Measurements from ENCODE around the gene DYNLRB1.
A peak's percentile ranks its signal among the peaks of the same experiment; 100 is the strongest.

Gene DYNLRB1

DNA sequence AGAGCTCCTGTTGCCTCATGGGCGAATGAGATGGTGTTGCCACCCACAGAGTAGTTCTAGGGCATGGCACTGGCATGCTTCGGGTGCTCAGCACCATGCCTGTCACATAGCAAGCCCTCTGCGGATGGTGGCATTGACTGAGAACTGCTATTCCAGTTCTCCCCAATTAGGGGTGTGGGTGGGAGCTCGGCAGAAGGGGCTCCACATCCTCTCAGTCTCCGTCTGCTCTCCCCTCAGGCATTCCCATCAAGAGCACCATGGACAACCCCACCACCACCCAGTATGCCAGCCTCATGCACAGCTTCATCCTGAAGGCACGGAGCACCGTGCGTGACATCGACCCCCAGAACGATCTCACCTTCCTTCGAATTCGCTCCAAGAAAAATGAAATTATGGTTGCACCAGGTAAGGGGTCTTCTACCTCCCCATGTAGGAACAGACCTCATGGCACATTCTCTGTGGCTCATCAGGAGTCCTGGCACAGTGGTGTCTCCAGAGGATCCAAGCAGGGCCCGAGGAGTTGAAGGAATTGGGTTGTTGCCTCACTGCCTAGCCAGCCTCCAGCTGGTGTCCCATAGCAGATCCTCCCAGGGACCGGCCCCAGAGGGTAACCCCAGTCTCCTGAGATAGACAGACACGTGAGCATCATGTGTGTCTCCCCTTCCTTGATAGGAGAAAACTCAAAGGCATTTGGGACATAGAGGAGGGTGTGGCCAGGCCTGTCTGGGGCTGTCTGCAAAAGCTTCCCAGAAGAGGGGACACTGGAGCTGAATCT, 18.4 kb downstream of the DYNLRB1 start:
- no peak for DNase-seq (ENCODE audit: low spot score)

DNA sequence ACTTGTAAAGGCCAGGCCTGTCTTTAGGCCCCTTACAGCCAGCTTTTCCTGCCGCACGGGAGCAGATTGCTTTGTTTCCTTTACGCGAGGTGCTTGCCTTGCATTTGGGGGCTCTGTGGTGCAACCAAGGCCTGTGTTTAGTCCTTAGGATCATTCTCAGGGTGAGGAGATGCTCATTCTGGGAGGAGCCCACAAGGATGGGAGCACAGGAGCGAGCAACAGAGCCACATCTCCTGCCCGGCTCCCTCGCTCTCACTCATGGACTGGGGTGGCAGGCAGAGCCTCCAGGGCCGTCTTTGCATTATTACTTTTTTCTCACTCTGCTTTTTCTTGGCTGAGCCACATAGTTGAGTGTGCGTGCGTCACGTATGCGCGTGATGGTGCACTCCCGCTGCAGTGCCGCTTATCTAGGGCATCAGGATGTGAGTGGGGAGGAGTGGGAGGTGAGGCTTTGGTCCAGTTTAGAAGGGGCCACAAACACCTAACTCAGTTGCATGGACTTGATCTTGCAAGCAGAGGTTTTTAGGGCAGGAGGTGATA, 19.1 kb downstream of the DYNLRB1 start:
- no peak for DNase-seq (ENCODE audit: low spot score)

DNA sequence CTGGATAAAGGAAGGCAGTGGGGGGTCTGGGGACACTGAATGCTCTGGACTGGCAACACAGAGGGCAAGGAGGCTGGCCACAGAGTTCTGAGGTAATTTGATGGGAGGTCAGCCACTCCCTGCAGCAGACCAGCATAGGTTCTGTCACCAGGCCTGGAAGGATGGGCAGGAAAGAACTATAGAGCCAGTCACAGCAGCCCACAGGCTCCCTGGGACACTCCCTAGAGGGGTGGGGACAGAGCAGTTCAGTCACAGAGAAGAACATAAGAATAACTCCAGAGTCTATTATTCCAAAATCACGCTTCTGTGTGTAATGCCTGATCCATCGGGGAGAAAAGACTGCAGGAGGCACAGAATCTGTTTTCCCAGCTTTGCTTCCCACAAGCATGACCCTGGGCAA, 19.6 kb downstream of the DYNLRB1 start:
- DNase-seq (ENCODE audit: low spot score), result no peak

- DNase-seq (ENCODE audit: low spot score), result peak; percentile 51
Observed at GRCh38 chr20:34536798-34537394, 20.7 kb downstream of the DYNLRB1 start.

- no peak for DNase-seq (ENCODE audit: low spot score)
Observed at GRCh38 chr20:34537651-34538050, 21.4 kb downstream of the DYNLRB1 start.

- peak; percentile 71 for DNase-seq (ENCODE audit: low spot score)
Observed at GRCh38 chr20:34538671-34539123, 22.5 kb downstream of the DYNLRB1 start.

- DNase-seq (ENCODE audit: low spot score), result no peak
Observed at GRCh38 chr20:34539756-34540155, 23.5 kb downstream of the DYNLRB1 start.

- DNase-seq (ENCODE audit: low spot score), result no peak
Observed at GRCh38 chr20:34540596-34541263, 24.5 kb downstream of the DYNLRB1 start.

GRCh38 chr20:34541264-34541901, 25.2 kb downstream of the DYNLRB1 start:
- no peak for DNase-seq (ENCODE audit: low spot score)

GRCh38 chr20:34541917-34542316, 25.7 kb downstream of the DYNLRB1 start:
- DNase-seq (ENCODE audit: low spot score), result no peak

DNA sequence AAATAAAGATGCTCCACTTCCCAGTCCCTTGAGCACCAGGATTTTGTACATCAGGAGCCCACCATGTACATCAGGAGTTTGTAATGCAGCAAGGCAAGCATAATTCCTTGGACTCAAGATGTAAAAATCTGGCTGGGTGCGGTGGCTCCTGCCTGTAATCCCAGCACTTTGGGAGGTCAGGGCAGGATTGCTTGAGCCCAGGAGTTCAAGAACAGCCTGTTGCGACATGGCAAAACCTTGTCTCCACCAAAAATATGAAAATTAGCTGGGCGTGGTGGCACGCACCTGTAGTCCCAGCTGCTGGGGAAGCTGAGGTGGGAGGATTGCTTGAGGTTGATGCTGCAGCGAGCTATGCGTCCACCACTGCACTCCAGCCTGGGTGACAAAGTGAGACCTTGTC, 26.2 kb downstream of the DYNLRB1 start:
- no peak for DNase-seq (ENCODE audit: low spot score)

DNA sequence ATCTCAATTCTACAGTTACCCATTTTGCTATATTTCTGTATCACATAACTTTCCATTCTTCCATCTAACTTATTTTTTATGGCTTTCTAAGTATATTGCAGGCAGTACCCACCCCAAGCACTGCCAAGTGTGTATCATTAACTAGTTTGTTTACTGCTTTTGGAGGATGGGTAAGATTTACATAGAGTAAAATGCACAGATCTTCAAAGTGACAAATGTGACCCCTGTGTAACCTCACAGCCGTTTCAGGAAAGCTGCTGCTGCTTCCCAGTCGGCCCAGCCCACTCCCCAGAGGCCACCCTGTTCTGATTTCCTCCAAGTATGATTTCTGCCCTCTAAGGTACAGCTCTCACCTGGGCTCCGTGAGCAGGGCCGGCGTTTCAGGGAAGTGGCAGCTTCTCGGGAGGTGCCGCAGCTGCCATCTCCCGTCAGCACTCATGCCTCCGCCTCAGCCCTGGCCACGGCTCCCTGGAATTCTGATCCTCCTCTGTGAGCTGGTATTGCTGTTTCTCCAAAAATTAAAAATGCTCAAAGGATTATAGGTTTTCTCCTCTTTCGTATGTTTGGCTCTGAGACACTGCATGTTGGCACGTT, 27.3 kb downstream of the DYNLRB1 start:
- no peak for DNase-seq (ENCODE audit: low spot score)

DNA sequence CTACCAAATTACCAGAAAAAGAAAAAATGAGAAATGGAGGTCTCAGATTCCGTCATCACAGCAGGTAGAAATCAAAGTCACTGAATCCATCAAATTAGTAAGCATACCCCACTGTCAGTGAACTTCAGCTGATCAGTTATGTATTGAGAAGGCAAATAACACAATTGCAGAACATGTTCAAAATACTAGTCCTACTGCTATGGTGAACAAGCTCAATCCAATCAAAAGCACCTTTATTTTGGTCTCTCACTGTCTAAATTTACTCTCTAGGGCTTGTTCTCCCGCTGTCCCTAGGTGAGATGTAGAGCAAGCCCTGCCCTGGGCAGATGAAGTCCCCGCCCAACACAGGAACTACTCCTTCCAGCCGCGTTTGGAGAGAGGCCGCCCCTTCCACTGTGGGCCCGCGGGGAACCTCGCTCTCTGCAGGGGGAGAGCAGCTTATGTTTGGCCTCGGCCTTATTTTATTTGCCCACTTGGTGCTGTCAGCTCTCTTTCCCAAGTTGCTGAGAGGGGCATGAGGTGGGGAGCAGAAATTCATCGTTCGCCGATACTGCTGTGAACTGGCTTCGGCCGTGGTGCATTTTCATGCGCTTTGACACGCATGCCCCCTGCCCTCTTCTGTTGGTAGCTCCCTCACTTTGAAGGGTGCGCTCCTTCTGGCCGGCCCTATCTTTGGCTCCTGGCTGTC, 28.0 kb downstream of the DYNLRB1 start:
- DNase-seq (ENCODE audit: low spot score), result peak; percentile 62

- DNase-seq (ENCODE audit: low spot score), result no peak
Observed at GRCh38 chr20:34546751-34547181, 30.5 kb downstream of the DYNLRB1 start.

- no peak for DNase-seq (ENCODE audit: low spot score)
Observed at GRCh38 chr20:34547844-34548613, 31.8 kb downstream of the DYNLRB1 start.

GRCh38 chr20:34549291-34549928, 33.2 kb downstream of the DYNLRB1 start:
- peak; percentile 77 for DNase-seq (ENCODE audit: low spot score)

- DNase-seq (ENCODE audit: low spot score), result no peak
Observed at GRCh38 chr20:34549929-34550305, 33.7 kb downstream of the DYNLRB1 start.

- DNase-seq (ENCODE audit: low spot score), result no peak
Observed at GRCh38 chr20:34552569-34552968, 36.3 kb downstream of the DYNLRB1 start.

DNA sequence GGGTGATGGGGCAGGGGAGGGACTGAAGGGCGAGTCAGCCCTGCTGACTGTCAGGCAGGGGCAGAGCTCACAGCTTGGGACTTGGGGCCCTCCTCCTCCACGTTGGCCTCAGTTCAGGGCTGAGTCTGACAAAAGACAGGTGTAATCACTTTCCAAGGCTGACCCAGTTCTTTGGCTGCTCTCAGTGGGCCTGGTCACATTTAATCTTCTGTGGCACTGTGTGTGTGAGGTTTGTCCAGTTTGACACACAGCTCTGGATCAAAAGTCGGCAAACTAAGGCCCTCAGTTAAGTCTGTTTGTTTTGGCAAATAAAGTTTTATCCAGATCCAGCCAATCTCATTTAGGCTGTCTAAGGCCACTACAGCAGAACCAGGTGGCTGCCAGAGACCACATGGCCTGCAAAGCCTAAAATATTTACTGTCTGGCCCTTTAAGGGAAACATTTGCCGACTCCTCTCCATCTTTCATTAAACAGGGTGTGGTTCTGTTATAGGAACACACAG, 37.2 kb downstream of the DYNLRB1 start:
- no peak for DNase-seq (ENCODE audit: low spot score)

DNA sequence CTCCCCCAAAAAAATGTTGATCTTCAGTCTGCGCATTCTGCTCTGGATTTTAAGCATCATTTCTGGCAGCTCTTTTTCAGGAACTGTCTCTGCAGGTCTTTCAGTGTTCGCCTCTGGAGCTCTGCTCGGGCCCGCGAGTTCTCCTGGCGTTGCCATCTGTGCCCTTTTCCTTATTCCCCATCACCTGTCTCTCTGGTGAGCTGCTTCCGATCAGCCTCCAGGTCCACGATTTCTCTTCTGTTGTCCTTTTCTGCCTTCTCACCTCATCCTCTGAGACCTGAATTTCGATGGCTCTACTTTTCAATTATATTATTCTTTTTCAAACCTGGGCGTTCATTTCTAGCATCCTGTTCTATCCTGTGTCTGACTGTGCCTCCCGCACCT, 41.7 kb downstream of the DYNLRB1 start:
- DNase-seq (ENCODE audit: low spot score), result no peak
